Glutamatergic neuron (in vitro differentiated cells): Measurements from ENCODE around the gene EPHB6. TPM values are rescaled to one million over a fixed set of nuclear protein-coding genes. Genes with fewer than 3 reads are reported as not detected.

ENCODE experiments used
- DNase-seq: peaks from one replicate; pipeline ENCODE4 v3.0.0; 2022
- H3K27ac Mint-ChIP-seq: one replicate; pipeline ENCODE4 v1.8.0; 2020; ENCODE audit warnings: mild to moderate bottlenecking, mixed read lengths, inconsistent platforms; ENCODE audit not compliant: unreplicated experiment
- H3K27me3 Mint-ChIP-seq: one replicate; pipeline ENCODE4 v1.8.0; 2020; ENCODE audit warnings: mild to moderate bottlenecking, moderate library complexity, mixed read lengths, inconsistent platforms; ENCODE audit not compliant: unreplicated experiment
- H3K36me3 Mint-ChIP-seq: one replicate; pipeline ENCODE4 v1.8.0; 2020; ENCODE audit warnings: mild to moderate bottlenecking, mixed read lengths, inconsistent platforms; ENCODE audit not compliant: unreplicated experiment
- H3K4me1 Mint-ChIP-seq: one replicate; pipeline ENCODE4 v1.8.0; 2020; ENCODE audit warnings: mild to moderate bottlenecking, low read depth, mixed read lengths, inconsistent platforms; ENCODE audit not compliant: unreplicated experiment
- H3K4me3 Mint-ChIP-seq: one replicate; pipeline ENCODE4 v1.8.0; 2020; ENCODE audit warnings: mild to moderate bottlenecking, mixed read lengths, inconsistent platforms; ENCODE audit not compliant: unreplicated experiment
- H3K9me3 Mint-ChIP-seq: one replicate; pipeline ENCODE4 v1.8.0; 2020; ENCODE audit warnings: mild to moderate bottlenecking, moderate library complexity, mixed read lengths, inconsistent platforms; ENCODE audit not compliant: unreplicated experiment
- CTCF ChIP-seq: fragments of 200-600 bp; sonication (generic); IDR thresholded peaks from one replicate; pipeline ENCODE4 v1.5.0; 2021; ENCODE audit not compliant: partially characterized antibody, unreplicated experiment
- total RNA-seq: library from RNA; stranded (reverse); fragmentation: NEBNext Ultra II Directional; extraction: Animal tissue kit (Norgen Biotek cat#: 25700); gene quantifications from one replicate; pipeline ENCODE4 v1.2.1, GENCODE V29; 2021; ENCODE audit not compliant: unreplicated experiment

The EPHB6 gene
- total RNA-seq, 1 donor from 2014 or later = 21.4 TPM

GRCh38 chr7:142883145-142883544 lies 28.3 kb downstream of the EPHB6 start:
- peaks cover 2% of the 10 kb centered on the region for H3K27me3 Mint-ChIP-seq
- H3K9me3 Mint-ChIP-seq = peaks cover 4% of the 10 kb centered on the region
- no peak overlapping the region for H3K4me3 Mint-ChIP-seq
- no peak for DNase-seq
- no peak overlapping the region for H3K27ac Mint-ChIP-seq
- H3K36me3 Mint-ChIP-seq = no peaks in the 10 kb centered on the region
- peaks cover 2% of the 10 kb centered on the region for H3K4me1 Mint-ChIP-seq
- TF ChIP-seq CTCF = no peak

- no peak for TF ChIP-seq CTCF
- Mint-ChIP-seq H3K9me3 (peaks cover 4% of the 10 kb centered on the region), H3K36me3 (no peaks in the 10 kb centered on the region), H3K27me3 (peaks cover 2% of the 10 kb centered on the region), H3K4me3 (no peak overlapping the region), H3K27ac (no peak overlapping the region), H3K4me1 (peaks cover 2% of the 10 kb centered on the region)
- DNase-seq = no peak
These were observed 28.9 kb downstream of the EPHB6 start for GRCh38 chr7:142883571-142884285.

GRCh38 chr7:142884286-142884640 lies 29.4 kb downstream of the EPHB6 start:
- Mint-ChIP-seq H3K27me3 (peaks cover 4% of the 10 kb centered on the region), H3K9me3 (peaks cover 4% of the 10 kb centered on the region), H3K27ac (no peak overlapping the region), H3K36me3 (no peaks in the 10 kb centered on the region), H3K4me3 (no peak overlapping the region), H3K4me1 (peaks cover 2% of the 10 kb centered on the region)
- TF ChIP-seq CTCF = no peak
- no peak for DNase-seq

GRCh38 chr7:142885311-142886230 lies 30.7 kb downstream of the EPHB6 start, which contains the start of gene TRPV6:
Gene TRPV6 (minus strand): TSS chr7:142885745.
- TF ChIP-seq CTCF = no peak
- DNase-seq = no peak
- peaks cover 4% of the 10 kb centered on the region for H3K9me3 Mint-ChIP-seq
- no peaks in the 10 kb centered on the region for H3K36me3 Mint-ChIP-seq
- H3K4me1 Mint-ChIP-seq = peaks cover 2% of the 10 kb centered on the region
- no peak within 1 kb of the TSS for H3K4me3 Mint-ChIP-seq
- peaks cover 5% of the 10 kb centered on the region for H3K27me3 Mint-ChIP-seq
- H3K27ac Mint-ChIP-seq = no peak within 1 kb of the TSS

- peaks cover 2% of the 10 kb centered on the region for H3K4me1 Mint-ChIP-seq
- H3K4me3 Mint-ChIP-seq = no peak overlapping the region
- H3K36me3 Mint-ChIP-seq = no peaks in the 10 kb centered on the region
- peaks cover 10% of the 10 kb centered on the region for H3K27me3 Mint-ChIP-seq
- no peak for TF ChIP-seq CTCF
- DNase-seq = no peak
- no peak overlapping the region for H3K27ac Mint-ChIP-seq
- peaks cover 4% of the 10 kb centered on the region for H3K9me3 Mint-ChIP-seq
These were observed 32.0 kb downstream of the EPHB6 start for GRCh38 chr7:142886866-142887265.
